Anterior cingulate cortex (tissue), 58 donors: Measurements from ENCODE around the gene ALDH3B2.

ENCODE experiments used
- DNase-seq, 58 donors: peaks; one replicate each; lab custom pipeline; 2025; lab: John Stamatoyannopoulos, UW

Gene ALDH3B2

DNA sequence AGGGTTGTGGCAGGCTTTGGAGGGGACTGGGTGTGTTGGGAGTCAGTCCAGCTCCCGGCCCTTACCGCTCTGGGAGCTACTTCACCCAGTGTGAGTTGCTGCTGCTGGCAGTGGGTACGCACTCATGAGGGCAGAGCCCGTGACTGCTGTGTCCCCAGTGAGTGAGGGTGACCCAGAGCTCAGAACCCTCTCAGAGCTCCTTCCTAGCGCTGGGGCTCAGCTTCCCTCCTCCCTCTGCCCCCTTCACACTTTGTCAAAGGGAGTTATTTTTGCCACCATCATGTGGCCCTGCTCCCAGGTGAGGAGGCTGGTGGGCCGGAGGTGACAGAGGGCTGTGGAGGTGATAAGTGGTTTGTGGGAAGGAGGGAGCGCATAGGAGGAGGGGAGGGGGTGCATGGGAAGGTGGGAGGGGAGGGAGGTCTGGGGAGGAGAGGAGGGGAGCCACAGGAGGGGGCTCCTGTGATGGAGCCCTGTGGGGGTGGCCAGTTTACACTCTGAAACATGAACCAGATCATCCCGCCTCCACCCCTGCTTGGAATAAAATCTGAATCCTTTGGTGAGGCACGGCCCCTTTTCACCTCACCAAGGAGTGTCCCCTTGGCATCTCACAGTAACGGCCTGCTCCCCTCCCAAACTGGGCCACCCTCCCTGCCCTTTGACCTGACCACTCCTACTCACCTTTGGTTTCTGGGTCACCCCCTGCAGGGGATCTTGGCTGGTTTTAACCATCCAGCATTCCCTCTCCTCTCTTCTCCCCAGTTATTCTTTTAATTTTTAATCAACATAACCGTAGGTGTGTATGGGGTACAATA lies 57.8 kb downstream of the ALDH3B2 start:
- no peak for DNase-seq

- DNase-seq = no peak
Observed at GRCh38 chr11:67615728-67616430, 58.5 kb downstream of the ALDH3B2 start.

DNA sequence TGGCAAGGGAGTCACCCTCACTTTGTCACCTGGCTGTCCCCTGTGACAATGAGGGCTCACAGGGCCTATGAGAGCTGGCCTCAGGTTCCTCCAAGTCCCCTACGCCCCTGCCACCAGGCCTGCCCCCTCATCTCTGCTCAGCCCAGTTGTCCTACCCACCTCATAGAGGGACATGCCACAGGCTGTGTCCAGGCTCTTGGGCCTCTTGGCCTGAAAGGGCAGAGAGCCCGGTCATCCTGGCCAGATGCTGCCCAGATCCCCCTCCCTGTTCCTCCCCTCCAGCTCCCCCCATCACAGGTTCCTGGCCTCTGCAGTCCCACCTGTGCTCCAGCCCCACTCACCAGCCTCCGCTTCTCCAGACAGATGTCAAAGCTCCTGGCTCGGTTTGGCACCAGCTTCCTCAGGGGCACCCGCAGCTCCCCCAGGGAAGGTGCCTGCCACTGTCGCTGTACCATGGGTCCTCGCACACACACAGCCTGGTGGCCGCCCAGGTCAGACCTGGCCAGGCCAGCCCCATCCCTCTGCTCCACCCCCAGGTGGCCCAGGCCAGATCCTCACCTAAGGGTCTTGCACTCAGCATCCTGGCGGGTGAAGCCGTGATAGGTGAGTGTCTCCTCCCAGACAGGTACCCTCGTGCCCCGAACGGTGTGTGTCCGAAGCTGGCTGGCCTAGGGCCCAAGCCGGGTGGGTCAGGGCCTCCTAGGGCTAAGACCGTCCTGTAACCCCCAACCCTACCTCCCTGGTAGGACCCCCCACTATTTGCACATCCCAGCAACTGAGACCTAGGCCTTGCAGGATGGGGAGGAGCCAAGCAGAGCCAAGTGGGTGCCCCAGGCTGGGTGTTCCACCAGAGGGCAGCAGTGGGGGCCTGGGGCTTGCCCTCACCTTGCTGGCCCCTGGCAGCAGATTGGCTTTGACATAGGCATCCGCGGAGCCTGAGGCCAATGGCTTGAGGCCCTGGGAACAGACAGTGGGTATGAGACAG lies 59.4 kb downstream of the ALDH3B2 start:
- no peak for DNase-seq

DNA sequence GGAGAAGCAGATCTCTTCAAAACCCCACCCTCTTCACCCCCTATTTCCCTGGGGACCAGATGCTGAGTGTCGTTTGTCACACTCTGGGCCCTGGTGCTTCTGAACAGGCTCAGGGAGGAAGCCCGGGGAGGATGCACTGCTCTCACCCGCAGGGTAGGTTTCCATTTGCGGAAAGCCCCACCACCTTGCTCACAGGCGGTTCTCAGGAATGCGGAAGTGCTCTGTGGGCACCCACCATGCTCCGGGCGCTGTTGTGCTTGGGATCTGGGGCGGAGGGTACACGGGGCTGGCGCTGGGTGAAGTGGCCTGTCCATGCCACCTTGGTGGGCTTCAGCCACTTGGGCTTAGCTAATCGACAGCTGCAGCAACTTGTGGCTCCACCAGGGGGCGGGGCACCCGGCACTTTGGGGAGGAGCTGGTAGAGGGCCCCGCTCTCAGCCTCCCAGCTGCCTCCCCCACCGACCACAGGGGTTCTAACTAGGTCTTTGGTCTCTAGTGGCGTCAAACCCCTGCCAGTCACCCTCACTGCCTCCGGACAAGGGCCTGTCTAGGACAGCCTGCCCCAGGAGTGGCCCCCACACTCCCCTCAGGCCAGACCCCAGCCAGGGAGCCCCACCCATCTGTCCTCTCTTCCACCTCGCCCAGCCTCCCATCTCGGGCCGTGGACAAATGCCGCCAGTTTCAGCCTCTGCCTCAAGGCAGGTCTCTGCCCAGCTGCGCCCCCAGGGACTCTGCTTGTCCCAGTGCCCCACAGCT lies 60.3 kb downstream of the ALDH3B2 start:
- DNase-seq = peak in 11 of 58 donors; percentile 10 to 49 (median 26)

- no peak for DNase-seq
Observed at GRCh38 chr11:67613313-67613959, 61.0 kb downstream of the ALDH3B2 start.

GRCh38 chr11:67612751-67613150 lies 61.7 kb downstream of the ALDH3B2 start:
- no peak for DNase-seq
